A549 (cell line): ENCODE measurements around the gene UGT1A4. TPM values are rescaled to one million over a fixed set of nuclear protein-coding genes. Genes with fewer than 3 reads are reported as not detected.
A peak's percentile ranks its signal among the peaks of the same experiment; 100 is the strongest.

Experiments
- ATAC-seq, 2 experiments: fragments of 200-7000 bp in 1 of 2; fragments of >200 bp in 1 of 2; cut with Nextera tagmentation in 1 of 2; cut with Tn5 transposase in 1 of 2; 3 replicates each; pipeline versions ENCODE4 v1.8.0 to v1.9.1; 2018 to 2020; ENCODE audit warnings: mild to moderate bottlenecking in 1 of 2, moderate library complexity in 1 of 2
- CTCF ChIA-PET: fragments of 300-600 bp; sonication (Branson Sonifier 250); formaldehyde crosslinking; extraction: SDS; loops from one replicate; lab custom pipeline; 2021; ENCODE audit warnings: antibody characterized with exemption, inconsistent platforms; lab: Yijun Ruan, JAX
- POLR2A ChIA-PET: fragments of 350-600 bp; formaldehyde crosslinking; extraction: SDS; loops from one replicate; lab custom pipeline; 2021; ENCODE audit warnings: antibody characterized with exemption, inconsistent platforms; lab: Yijun Ruan, JAX
- DNase-seq, 2 experiments: peaks; one replicate each; pipeline versions ENCODE4 v3.0.0 to v3.0.0-alpha.2; 2011 to 2016; ENCODE audit warnings: low read depth in 1 of 2, low spot score in 1 of 2
- FAIRE-seq: peaks from 2 replicates; lab custom pipeline; 2011; peaks lifted over from hg19 to GRCh38; lab: Jason Lieb, UNC
- H3K27ac ChIP-seq, 2 experiments: fragments of >200 bp; sonication (Bioruptor Twin); formaldehyde crosslinking; 3 replicates each; pipeline ENCODE4 v1.5.1; 2016 to 2017
- H3K4me1 ChIP-seq: fragments of >200 bp; sonication (Bioruptor Twin); formaldehyde crosslinking; 3 replicates; pipeline ENCODE4 v1.6.1; 2016
- H3K4me2 ChIP-seq: fragments of >200 bp; sonication (Bioruptor Twin); formaldehyde crosslinking; 3 replicates; pipeline ENCODE4 v1.6.1; 2016
- H3K4me3 ChIP-seq: fragments of >200 bp; sonication (Bioruptor Twin); formaldehyde crosslinking; 3 replicates; pipeline ENCODE4 v1.5.1; 2016
- H3K9me3 ChIP-seq: fragments of >200 bp; sonication (Bioruptor Twin); formaldehyde crosslinking; 3 replicates; pipeline ENCODE4 v1.6.1; 2016
- BHLHE40 ChIP-seq: IDR thresholded peaks from 2 replicates; pipeline ENCODE4 v1.6.1; 2012; ENCODE audit warnings: low read depth, low read length, inconsistent platforms
- EHF ChIP-seq: fragments of 250-450 bp; sonication (Bioruptor Pico); IDR thresholded peaks from 2 replicates; pipeline ENCODE4 v1.5.0; 2020; ENCODE audit warnings: mild to moderate bottlenecking
- ELK1 ChIP-seq: fragments of 150-350 bp; IDR thresholded peaks from 2 replicates; pipeline ENCODE4 v1.6.1; 2014; ENCODE audit warnings: low read depth, mild to moderate bottlenecking, low read length
- FOSB ChIP-seq: fragments of 250-450 bp; sonication (Bioruptor Pico); IDR thresholded peaks from 2 replicates; pipeline ENCODE4 v1.5.0; 2020; ENCODE audit warnings: mild to moderate bottlenecking, moderate library complexity
- HOXA7 ChIP-seq: fragments of 250-450 bp; sonication (Bioruptor Pico); IDR thresholded peaks from 2 replicates; pipeline ENCODE4 v1.5.0; 2020; ENCODE audit warnings: mild to moderate bottlenecking, moderate library complexity
- RARB ChIP-seq: fragments of 250-450 bp; sonication (Bioruptor Pico); IDR thresholded peaks from 2 replicates; pipeline ENCODE4 v1.8.0; 2021; ENCODE audit warnings: mild to moderate bottlenecking, moderate library complexity
- RCOR1 ChIP-seq: fragments of 150-350 bp; IDR thresholded peaks from 2 replicates; pipeline ENCODE4 v1.6.1; 2014; ENCODE audit warnings: antibody characterized with exemption, low read length, low read depth
- RFX5 ChIP-seq: fragments of 450-650 bp; IDR thresholded peaks from 2 replicates; pipeline ENCODE4 v1.7.1; 2014; ENCODE audit warnings: antibody characterized with exemption, mild to moderate bottlenecking, moderate library complexity
- RNF2 ChIP-seq: fragments of 200-600 bp; sonication (generic); IDR thresholded peaks from 2 replicates; pipeline ENCODE4 v1.6.1; 2016; ENCODE audit warnings: low read depth, mild to moderate bottlenecking, antibody characterized with exemption, moderate library complexity, borderline replicate concordance
- SREBF2 ChIP-seq: fragments of 450-650 bp; IDR thresholded peaks from 2 replicates; pipeline ENCODE4 v1.6.1; 2014; ENCODE audit warnings: mild to moderate bottlenecking, moderate library complexity
- TFCP2L1 ChIP-seq: fragments of 250-450 bp; sonication (Bioruptor Pico); IDR thresholded peaks from 2 replicates; pipeline ENCODE4 v1.5.0; 2021; ENCODE audit warnings: mild to moderate bottlenecking
- WGBS: methylation state at CpG from one replicate; pipeline ENCODE4 v1.1.6; 2017; ENCODE audit errors: missing lambda C conversion rate; 5-methylcytosine and 5-hydroxymethylcytosine counted together
- polyA plus RNA-seq, 4 experiments: library from polyadenylated mRNA; depleted of rRNA in 3 of 4; stranded (reverse); fragments of >200 nt; fragmentation: RNase III in 1 of 4; extraction: RNeasy Plus Mini Kit Qiagen cat#74134 plus additional on column Dnase treatment in 1 of 4; gene quantifications; 2 replicates in 3 of 4; 3 replicates in 1 of 4; pipeline ENCODE4 v1.2.3, GENCODE V29; 2011 to 2017
- TF ChIP-seq, protein P1 (sequence below): fragments of 200-600 bp; sonication (generic); IDR thresholded peaks from 2 replicates; pipeline ENCODE4 v1.6.1; 2016; ENCODE audit warnings: antibody characterized with exemption, mild to moderate bottlenecking, moderate library complexity
- TF ChIP-seq, protein P2 (sequence below): IDR thresholded peaks from 2 replicates; pipeline ENCODE4 v1.6.1; 2012
- TF ChIP-seq, protein P3 (sequence below): IDR thresholded peaks from 2 replicates; pipeline ENCODE4 v1.6.1; 2012; ENCODE audit warnings: low read depth, borderline replicate concordance
- TF ChIP-seq, protein P4 (sequence below): IDR thresholded peaks from 2 replicates; pipeline ENCODE4 v1.6.1; 2012
- TF ChIP-seq, protein P5 (sequence below): fragments of >200 bp; sonication (Bioruptor Twin); formaldehyde crosslinking; IDR thresholded peaks from 3 replicates; pipeline ENCODE4 v1.6.1; 2016

Gene UGT1A4
- polyA plus RNA-seq, 2 of the 4 experiments (the other 2 are of a cell fraction), result 0.13 to 0.14 TPM

DNA sequence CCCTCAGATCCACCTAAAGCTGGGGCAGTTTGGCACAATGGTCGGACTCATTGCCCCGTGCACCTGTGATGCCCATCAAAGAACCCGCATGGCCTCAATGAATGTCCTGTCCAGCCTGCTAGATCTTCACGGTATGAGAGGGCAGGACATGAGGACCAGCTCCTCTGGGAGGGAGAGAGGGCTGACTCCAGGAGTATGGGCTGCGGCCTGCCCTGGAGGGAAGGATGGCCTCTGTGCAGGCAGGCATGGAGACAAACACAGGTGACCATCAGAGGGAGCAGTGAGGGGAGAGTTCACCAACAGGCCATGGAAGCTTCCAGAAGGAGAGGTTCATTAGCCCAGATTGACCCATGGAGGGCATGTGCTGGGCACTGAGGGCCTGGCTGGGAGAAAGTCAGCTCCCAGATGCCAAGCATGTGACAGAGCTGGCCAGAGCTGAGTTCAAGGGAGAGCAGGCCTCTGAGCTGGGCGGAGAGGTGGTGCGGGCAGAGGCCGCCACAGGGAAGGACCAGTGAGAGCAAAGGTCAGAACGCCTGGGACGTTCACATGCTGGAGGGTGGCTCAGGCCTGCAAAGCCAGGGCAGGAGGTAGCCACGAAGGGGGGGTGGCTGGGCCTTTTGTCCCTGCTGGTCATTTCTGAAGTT lies 99.6 kb downstream of the UGT1A4 start:
- ATAC-seq, result no peak
- Histone ChIP-seq H3K4me3 (no peak overlapping the region), H3K4me2 (no peak overlapping the region), H3K4me1 (peaks cover 25% of the 10 kb centered on the region), H3K27ac (peak overlapping the region; percentile 51 to 81; a peak in 5 of 6 replicates), H3K9me3 (no peaks in the 10 kb centered on the region)
- no peak for FAIRE-seq
- DNase-seq, result no peak
- ChIA-PET POLR2A (no interaction called here), CTCF (interaction anchor here (1.1 to 1.2 kb wide), 2 partner anchors 14 to 15 kb away, joined by 3 read pairs; no protein-coding TSS in a partner anchor)
- TF ChIP-seq BHLHE40 (no peak), ELK1 (no peak), RARB (CRISPR knock-in tag) (no peak), TFCP2L1 (CRISPR knock-in tag) (no peak), RFX5 (no peak), RNF2 (no peak), SREBF2 (no peak), HOXA7 (CRISPR knock-in tag) (no peak), EHF (CRISPR knock-in tag) (no peak), RCOR1 (no peak), FOSB (CRISPR knock-in tag) (no peak)
- TF ChIP-seq, protein P1, sequence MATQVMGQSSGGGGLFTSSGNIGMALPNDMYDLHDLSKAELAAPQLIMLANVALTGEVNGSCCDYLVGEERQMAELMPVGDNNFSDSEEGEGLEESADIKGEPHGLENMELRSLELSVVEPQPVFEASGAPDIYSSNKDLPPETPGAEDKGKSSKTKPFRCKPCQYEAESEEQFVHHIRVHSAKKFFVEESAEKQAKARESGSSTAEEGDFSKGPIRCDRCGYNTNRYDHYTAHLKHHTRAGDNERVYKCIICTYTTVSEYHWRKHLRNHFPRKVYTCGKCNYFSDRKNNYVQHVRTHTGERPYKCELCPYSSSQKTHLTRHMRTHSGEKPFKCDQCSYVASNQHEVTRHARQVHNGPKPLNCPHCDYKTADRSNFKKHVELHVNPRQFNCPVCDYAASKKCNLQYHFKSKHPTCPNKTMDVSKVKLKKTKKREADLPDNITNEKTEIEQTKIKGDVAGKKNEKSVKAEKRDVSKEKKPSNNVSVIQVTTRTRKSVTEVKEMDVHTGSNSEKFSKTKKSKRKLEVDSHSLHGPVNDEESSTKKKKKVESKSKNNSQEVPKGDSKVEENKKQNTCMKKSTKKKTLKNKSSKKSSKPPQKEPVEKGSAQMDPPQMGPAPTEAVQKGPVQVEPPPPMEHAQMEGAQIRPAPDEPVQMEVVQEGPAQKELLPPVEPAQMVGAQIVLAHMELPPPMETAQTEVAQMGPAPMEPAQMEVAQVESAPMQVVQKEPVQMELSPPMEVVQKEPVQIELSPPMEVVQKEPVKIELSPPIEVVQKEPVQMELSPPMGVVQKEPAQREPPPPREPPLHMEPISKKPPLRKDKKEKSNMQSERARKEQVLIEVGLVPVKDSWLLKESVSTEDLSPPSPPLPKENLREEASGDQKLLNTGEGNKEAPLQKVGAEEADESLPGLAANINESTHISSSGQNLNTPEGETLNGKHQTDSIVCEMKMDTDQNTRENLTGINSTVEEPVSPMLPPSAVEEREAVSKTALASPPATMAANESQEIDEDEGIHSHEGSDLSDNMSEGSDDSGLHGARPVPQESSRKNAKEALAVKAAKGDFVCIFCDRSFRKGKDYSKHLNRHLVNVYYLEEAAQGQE, result no peak
- TF ChIP-seq, protein P2, sequence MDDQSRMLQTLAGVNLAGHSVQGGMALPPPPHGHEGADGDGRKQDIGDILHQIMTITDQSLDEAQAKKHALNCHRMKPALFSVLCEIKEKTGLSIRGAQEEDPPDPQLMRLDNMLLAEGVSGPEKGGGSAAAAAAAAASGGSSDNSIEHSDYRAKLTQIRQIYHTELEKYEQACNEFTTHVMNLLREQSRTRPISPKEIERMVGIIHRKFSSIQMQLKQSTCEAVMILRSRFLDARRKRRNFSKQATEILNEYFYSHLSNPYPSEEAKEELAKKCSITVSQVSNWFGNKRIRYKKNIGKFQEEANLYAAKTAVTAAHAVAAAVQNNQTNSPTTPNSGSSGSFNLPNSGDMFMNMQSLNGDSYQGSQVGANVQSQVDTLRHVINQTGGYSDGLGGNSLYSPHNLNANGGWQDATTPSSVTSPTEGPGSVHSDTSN, result no peak
- TF ChIP-seq, protein P3, sequence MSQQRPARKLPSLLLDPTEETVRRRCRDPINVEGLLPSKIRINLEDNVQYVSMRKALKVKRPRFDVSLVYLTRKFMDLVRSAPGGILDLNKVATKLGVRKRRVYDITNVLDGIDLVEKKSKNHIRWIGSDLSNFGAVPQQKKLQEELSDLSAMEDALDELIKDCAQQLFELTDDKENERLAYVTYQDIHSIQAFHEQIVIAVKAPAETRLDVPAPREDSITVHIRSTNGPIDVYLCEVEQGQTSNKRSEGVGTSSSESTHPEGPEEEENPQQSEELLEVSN, result no peak
- TF ChIP-seq, protein P4, sequence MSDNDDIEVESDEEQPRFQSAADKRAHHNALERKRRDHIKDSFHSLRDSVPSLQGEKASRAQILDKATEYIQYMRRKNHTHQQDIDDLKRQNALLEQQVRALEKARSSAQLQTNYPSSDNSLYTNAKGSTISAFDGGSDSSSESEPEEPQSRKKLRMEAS, result no peak
- TF ChIP-seq, protein P5, sequence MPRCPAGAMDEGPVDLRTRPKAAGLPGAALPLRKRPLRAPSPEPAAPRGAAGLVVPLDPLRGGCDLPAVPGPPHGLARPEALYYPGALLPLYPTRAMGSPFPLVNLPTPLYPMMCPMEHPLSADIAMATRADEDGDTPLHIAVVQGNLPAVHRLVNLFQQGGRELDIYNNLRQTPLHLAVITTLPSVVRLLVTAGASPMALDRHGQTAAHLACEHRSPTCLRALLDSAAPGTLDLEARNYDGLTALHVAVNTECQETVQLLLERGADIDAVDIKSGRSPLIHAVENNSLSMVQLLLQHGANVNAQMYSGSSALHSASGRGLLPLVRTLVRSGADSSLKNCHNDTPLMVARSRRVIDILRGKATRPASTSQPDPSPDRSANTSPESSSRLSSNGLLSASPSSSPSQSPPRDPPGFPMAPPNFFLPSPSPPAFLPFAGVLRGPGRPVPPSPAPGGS, result no peak
- 88% methylated on average over 11 of the region's 11 CpGs for WGBS
